ENCODE measurements around the gene FCAMR. TPM values are rescaled to one million over a fixed set of nuclear protein-coding genes. Genes with fewer than 3 reads are reported as not detected.
A peak's percentile ranks its signal among the peaks of the same experiment; 100 is the strongest.

Gene FCAMR
- total RNA-seq, 2 donors from 2014 or later = 2.3 TPM; not detected in 1

DNA sequence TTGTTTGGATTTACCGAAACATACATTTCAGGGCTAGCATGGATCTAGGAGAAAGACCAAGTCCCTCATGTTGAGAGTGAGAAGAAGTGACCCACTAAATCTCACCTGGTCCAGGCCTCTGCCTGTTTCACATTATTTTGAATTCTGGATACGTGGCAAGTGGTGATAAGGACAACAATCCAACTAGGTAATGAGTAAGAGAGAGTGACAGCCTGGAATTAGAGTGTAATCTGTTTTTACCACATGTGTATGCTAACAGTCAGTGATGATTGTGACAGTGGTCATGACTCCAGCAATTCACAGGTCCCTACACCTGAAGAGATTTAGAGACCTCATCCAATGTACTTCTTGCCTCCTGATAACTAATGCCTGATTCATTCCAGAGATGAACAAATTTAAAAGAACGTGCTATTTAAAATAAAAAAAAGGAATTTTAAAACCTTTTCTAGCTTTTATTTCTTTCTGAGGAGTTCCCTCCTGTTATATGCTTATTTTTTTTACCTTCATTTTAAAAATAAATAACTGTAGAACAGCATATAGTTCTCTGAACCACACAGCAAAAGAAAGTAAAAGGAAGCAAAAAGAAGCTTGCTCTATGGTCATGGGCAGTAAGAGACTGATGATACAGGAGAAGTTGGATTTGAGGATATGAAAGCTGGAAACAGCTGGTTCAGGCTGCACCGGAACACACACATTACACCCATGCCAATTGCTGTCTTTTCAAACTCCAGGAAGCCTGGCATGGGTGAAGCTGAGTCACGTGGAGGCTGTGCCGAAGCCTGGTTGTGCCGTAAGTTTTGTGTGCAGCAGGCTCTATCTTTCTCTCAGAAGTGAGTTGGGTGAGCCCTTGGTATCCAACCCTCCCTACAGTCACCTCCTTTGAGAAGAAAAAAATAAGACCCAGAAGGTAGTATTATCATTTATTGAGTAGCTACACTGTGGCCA is 47.6 kb upstream of the FCAMR start:
- no peaks in the 10 kb centered on the region for H3K4me1 ChIP-seq (replicated peaks)
- 60% methylated on average over 7 of the region's 7 CpGs for WGBS

GRCh38 chr1:207015791-207016190 is 45.5 kb upstream of the FCAMR start:
- no peak for DNase-seq (ENCODE audit: low spot score)
- WGBS = 96% methylated on average over 3 of the region's 3 CpGs
- Histone ChIP-seq H3K27me3 (replicated peaks; ENCODE audit: insufficient read depth) (no peaks in the 10 kb centered on the region), H3K36me3 (no peaks in the 10 kb centered on the region), H3K4me1 (replicated peaks) (peaks cover 4% of the 10 kb centered on the region), H3K9me3 (no peaks in the 10 kb centered on the region), H3K4me3 (no peak overlapping the region), H3K27ac (no peak overlapping the region)
- TF ChIP-seq POLR2A (IDR thresholded peaks at IDR 0.05) = no peak
- intact Hi-C loops (cut with DNase I) = no loop called here

More for the DNA sequence above, 47.6 kb upstream of the FCAMR start:
- Histone ChIP-seq H3K36me3 (peaks cover 0 to 3% of the 10 kb centered on the region in 2 donors), H3K9me3 (no peaks in the 10 kb centered on the region), H3K27ac (peak overlapping the region; percentile 10 to 41), H3K27me3 (replicated peaks; ENCODE audit: insufficient read depth) (no peaks in the 10 kb centered on the region), H3K4me3 (no peak overlapping the region)
- peak; percentile 63 for DNase-seq (ENCODE audit: low spot score)
- TF ChIP-seq CTCF (IDR thresholded peaks at IDR 0.05) (no peak), POLR2AphosphoS5 (IDR thresholded peaks at IDR 0.05) (peak; percentile 69)
- intact Hi-C loops (cut with DNase I) = no loop called here

GRCh38 chr1:207014728-207015127 is 44.5 kb upstream of the FCAMR start:
- no peak for TF ChIP-seq POLR2A (IDR thresholded peaks at IDR 0.05)
- no peak for TF ChIP-seq CTCF (IDR thresholded peaks at IDR 0.05)
- no peak for TF ChIP-seq POLR2AphosphoS5 (IDR thresholded peaks at IDR 0.05)
- Histone ChIP-seq H3K4me3 (no peak overlapping the region), H3K4me1 (replicated peaks) (peaks cover 8% of the 10 kb centered on the region), H3K27me3 (replicated peaks; ENCODE audit: insufficient read depth) (no peaks in the 10 kb centered on the region), H3K36me3 (no peaks in the 10 kb centered on the region), H3K9me3 (no peaks in the 10 kb centered on the region), H3K27ac (no peak overlapping the region)
- 94% methylated on average over 3 of the region's 3 CpGs for WGBS
- intact Hi-C loops (cut with DNase I) = no loop called here
- no peak for DNase-seq (ENCODE audit: low spot score)

DNA sequence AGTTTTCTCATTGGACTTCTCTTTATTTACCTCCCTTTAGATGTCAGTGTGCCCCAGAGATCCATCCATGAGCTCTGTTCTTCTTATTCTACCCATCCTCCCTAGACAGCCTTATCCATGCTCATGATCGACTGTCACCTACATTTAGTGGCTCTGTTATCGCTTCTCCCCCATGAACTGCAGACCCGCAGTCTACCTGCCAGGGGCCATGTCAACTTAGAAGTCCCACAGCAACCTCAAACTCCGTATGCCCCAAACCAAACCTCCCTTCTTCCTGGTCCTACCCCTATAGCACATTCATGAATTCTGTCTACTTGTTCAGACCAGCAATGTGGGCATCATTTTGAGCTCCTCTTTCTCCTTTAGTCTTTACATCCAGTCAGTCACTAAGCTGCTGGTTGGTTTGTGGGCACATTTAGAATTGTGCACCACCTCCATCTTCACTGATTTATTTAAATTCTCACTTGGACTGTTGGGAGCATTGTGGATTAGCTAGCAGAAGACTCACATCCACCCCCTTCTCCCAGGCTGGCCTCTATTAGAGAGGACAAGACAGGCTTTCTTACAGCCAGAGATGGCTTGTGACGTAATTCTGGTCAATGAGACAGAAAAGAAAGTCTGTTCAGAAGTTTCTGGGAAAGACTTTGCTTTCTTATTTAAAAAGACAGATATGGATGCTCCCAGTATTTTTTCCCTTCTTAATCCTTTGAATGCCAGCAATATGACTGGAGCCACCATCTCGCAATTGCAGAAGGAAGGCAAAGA is 43.2 kb upstream of the FCAMR start:
- Histone ChIP-seq H3K4me3 (no peak overlapping the region), H3K4me1 (replicated peaks) (peaks cover 14% of the 10 kb centered on the region), H3K27ac (no peak overlapping the region), H3K36me3 (no peaks in the 10 kb centered on the region), H3K9me3 (no peaks in the 10 kb centered on the region), H3K27me3 (replicated peaks; ENCODE audit: insufficient read depth) (no peaks in the 10 kb centered on the region)
- intact Hi-C loops (cut with DNase I) = no loop called here
- DNase-seq (ENCODE audit: low spot score) = no peak
- WGBS = 97% methylated on average over 6 of the region's 6 CpGs
- TF ChIP-seq POLR2A (IDR thresholded peaks at IDR 0.05) (no peak), CTCF (IDR thresholded peaks at IDR 0.05) (no peak), POLR2AphosphoS5 (IDR thresholded peaks at IDR 0.05) (no peak)

- DNase-seq (ENCODE audit: low spot score) = no peak
- TF ChIP-seq POLR2AphosphoS5 (IDR thresholded peaks at IDR 0.05) (no peak), CTCF (IDR thresholded peaks at IDR 0.05) (no peak), POLR2A (IDR thresholded peaks at IDR 0.05) (no peak)
- no peaks in the 10 kb centered on the region for H3K27me3 ChIP-seq (replicated peaks; ENCODE audit: insufficient read depth)
- H3K27ac ChIP-seq = peak overlapping the region; percentile 59 to 88
- H3K4me1 ChIP-seq (replicated peaks) = peaks cover 14% of the 10 kb centered on the region
- no peaks in the 10 kb centered on the region for H3K9me3 ChIP-seq
- no peaks in the 10 kb centered on the region for H3K36me3 ChIP-seq
- intact Hi-C loops (cut with DNase I) = no loop called here
- H3K4me3 ChIP-seq = no peak overlapping the region
- 100% methylated on average over 2 of the region's 2 CpGs for WGBS
Measured at GRCh38 chr1:207010726-207011125, 40.5 kb upstream of the FCAMR start.
